Measurements from ENCODE around the gene SRPK3.
"Not testable (repeated sequence)": the region's sequence is repeated elsewhere in the genome, so short reads cannot be mapped to it uniquely, and the experiment has no call there.

SRPK3 gene

GRCh38 chrX:153780678-153781427 is at the start of gene SRPK3:
TSS of gene SRPK3 (plus strand) at chrX:153781041. CDS start at chrX:153781087, 46 bp downstream.
- no peak for DNase-seq

- DNase-seq: no peak
Observed at GRCh38 chrX:153731117-153731844, 49.6 kb upstream of the SRPK3 start.

- DNase-seq: no peak
Observed at GRCh38 chrX:153731845-153732215, 49.0 kb upstream of the SRPK3 start.

- DNase-seq: no peak
Observed at GRCh38 chrX:153732401-153732800, 48.4 kb upstream of the SRPK3 start.

- no peak for DNase-seq
Observed at GRCh38 chrX:153733651-153734240, 47.1 kb upstream of the SRPK3 start.

- DNase-seq: no peak
Observed at GRCh38 chrX:153734871-153735270, 46.0 kb upstream of the SRPK3 start.

- no peak for DNase-seq
Observed at GRCh38 chrX:153735274-153735673, 45.6 kb upstream of the SRPK3 start.

- no peak for DNase-seq
Observed at GRCh38 chrX:153736071-153736820, 44.6 kb upstream of the SRPK3 start.

- DNase-seq: no peak
Observed at GRCh38 chrX:153736871-153737441, 43.9 kb upstream of the SRPK3 start.

GRCh38 chrX:153738056-153738605 is 42.7 kb upstream of the SRPK3 start:
- DNase-seq: no peak

- DNase-seq: no peak
Observed at GRCh38 chrX:153739754-153740486, 40.9 kb upstream of the SRPK3 start.

GRCh38 chrX:153740631-153741222 is 40.1 kb upstream of the SRPK3 start:
- DNase-seq: no peak

- DNase-seq: no peak
Observed at GRCh38 chrX:153741446-153741845, 39.4 kb upstream of the SRPK3 start.

GRCh38 chrX:153742111-153742510 is 38.7 kb upstream of the SRPK3 start:
- not testable (repeated sequence) for DNase-seq

GRCh38 chrX:153742796-153743467 is 37.9 kb upstream of the SRPK3 start:
- DNase-seq: not testable (repeated sequence)

GRCh38 chrX:153743468-153744209 is 37.2 kb upstream of the SRPK3 start:
- DNase-seq: peak; percentile 88

GRCh38 chrX:153744210-153745066 is 36.4 kb upstream of the SRPK3 start:
- peak; percentile 42 for DNase-seq

- not testable (repeated sequence) for DNase-seq
Observed at GRCh38 chrX:153745067-153745433, 35.8 kb upstream of the SRPK3 start.

GRCh38 chrX:153746359-153746758 is 34.5 kb upstream of the SRPK3 start:
- no peak for DNase-seq

Measured in DMS153 (cell line).